NB4 (cell line): Measurements from ENCODE around the gene MSL2.
A peak's percentile ranks its signal among the peaks of the same experiment; 100 is the strongest.
"Not testable (repeated sequence)": the region's sequence is repeated elsewhere in the genome, so short reads cannot be mapped to it uniquely, and the experiment has no call there.

ENCODE experiments used
- DNase-seq: peaks from one replicate; pipeline ENCODE4 v3.0.0; 2010; ENCODE audit warnings: low read depth
- H3K4me3 ChIP-seq: one replicate; pipeline ENCODE4 v1.5.1; 2011; ENCODE audit warnings: mild to moderate bottlenecking, low read depth, low read length, moderate library complexity
- MAX ChIP-seq: IDR thresholded peaks from 2 replicates; pipeline ENCODE4 v1.6.1; 2011; ENCODE audit warnings: low read depth, low read length
- MYC ChIP-seq: IDR thresholded peaks from 2 replicates; pipeline ENCODE4 v1.6.1; 2011; ENCODE audit warnings: low read depth, low read length
- POLR2A ChIP-seq: IDR thresholded peaks from 2 replicates; pipeline ENCODE4 v1.6.1; 2011; ENCODE audit warnings: mild to moderate bottlenecking; ENCODE audit not compliant: insufficient read length; ENCODE audit errors: extremely low read depth
- TF ChIP-seq, protein P1 (sequence below): IDR thresholded peaks from one replicate; pipeline ENCODE4 v1.5.1; 2012; ENCODE audit warnings: low read depth, low read length

Gene MSL2

GRCh38 chr3:136166507-136166906 lies 29.6 kb downstream of the MSL2 start:
- DNase-seq = no peak
- TF ChIP-seq, protein P1, sequence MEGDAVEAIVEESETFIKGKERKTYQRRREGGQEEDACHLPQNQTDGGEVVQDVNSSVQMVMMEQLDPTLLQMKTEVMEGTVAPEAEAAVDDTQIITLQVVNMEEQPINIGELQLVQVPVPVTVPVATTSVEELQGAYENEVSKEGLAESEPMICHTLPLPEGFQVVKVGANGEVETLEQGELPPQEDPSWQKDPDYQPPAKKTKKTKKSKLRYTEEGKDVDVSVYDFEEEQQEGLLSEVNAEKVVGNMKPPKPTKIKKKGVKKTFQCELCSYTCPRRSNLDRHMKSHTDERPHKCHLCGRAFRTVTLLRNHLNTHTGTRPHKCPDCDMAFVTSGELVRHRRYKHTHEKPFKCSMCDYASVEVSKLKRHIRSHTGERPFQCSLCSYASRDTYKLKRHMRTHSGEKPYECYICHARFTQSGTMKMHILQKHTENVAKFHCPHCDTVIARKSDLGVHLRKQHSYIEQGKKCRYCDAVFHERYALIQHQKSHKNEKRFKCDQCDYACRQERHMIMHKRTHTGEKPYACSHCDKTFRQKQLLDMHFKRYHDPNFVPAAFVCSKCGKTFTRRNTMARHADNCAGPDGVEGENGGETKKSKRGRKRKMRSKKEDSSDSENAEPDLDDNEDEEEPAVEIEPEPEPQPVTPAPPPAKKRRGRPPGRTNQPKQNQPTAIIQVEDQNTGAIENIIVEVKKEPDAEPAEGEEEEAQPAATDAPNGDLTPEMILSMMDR = no peak
- H3K4me3 ChIP-seq = no peak overlapping the region

DNA sequence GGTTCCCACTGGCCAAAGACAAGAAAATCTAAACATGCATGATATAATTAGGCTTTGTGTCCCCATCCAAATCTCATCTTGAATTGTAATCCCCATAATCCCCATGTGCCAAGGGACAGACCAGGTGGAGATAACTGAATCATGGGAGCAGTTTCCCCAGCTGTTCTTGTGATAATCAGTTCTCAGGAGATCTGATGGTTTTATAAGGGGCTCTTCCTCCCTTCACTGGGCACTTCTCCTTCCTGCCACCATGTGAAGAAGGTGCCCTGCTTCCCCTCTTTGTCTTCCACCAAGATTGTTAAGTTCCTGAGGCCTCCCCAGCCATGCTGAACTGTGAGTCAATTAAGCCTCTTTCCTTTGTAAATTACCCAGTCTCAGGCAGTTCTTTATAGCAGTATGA lies 32.5 kb downstream of the MSL2 start:
- DNase-seq = peak; percentile 68

GRCh38 chr3:136162322-136162721 lies 33.8 kb downstream of the MSL2 start:
- DNase-seq = no peak
- TF ChIP-seq MAX (no peak), POLR2A (no peak), MYC (no peak)
- TF ChIP-seq, protein P1 = no peak
- no peak overlapping the region for H3K4me3 ChIP-seq

More for the DNA sequence above, 32.5 kb downstream of the MSL2 start:
- not testable (repeated sequence) for H3K4me3 ChIP-seq

GRCh38 chr3:136161516-136161915 lies 34.6 kb downstream of the MSL2 start:
- no peak for TF ChIP-seq MYC
- TF ChIP-seq, protein P1 = no peak
- TF ChIP-seq MAX = no peak
- no peak for TF ChIP-seq POLR2A
- DNase-seq = no peak
- H3K4me3 ChIP-seq = no peak overlapping the region

DNA sequence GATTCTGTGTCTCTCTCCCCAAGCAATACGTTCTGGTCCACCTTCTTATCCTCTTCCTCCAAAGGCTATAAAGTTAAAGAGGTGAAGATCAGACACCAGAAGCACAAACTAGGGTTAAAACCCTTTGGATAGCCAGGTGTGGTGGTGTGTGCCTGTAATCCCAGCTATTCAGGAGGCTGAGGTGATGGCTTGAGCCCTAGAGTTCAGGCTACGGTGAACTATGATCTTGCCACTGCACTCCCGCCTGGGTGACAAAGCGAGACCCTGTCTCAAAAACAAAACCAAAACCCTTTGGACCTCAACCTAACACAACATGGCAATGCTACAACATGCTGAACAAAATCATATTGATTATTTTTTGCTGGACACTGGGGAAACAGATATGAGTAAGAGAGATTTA lies 43.2 kb downstream of the MSL2 start:
- H3K4me3 ChIP-seq = no peak overlapping the region
- DNase-seq = no peak
- TF ChIP-seq MAX = no peak
- TF ChIP-seq MYC = no peak
- TF ChIP-seq, protein P1 = no peak
- no peak for TF ChIP-seq POLR2A

DNA sequence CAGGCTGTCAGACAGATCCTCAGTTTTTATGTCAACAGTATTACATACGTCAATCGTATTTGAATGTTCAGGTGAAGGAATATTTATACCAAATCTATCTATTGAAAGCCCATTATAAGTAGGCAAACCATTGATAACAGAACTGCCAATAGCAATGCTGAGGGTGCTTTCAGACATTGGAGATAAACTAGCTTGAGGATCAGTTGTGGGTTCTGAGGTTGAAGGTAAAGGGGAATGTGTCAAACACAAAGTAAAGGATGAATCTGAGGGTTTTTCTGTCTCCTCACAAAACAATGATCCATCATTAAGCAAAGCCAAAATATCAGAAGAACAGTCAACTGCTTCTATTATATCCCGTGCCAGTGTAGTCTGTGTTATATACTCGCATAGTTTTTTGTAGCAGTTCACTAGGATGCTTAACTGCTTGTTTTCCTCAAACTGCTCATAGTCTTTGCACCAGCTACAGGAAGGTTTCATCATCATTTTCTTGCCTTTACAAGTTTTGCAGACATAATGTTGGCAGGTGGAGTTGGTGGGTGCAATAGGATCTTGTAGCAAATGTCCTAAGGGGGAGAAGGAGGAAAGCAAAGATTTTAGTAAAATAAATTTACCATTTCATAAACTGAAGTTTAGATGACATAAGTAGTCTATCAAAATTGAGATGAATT lies 43.8 kb downstream of the MSL2 start:
- no peak overlapping the region for H3K4me3 ChIP-seq
- no peak for DNase-seq
- TF ChIP-seq MAX (no peak), MYC (no peak), POLR2A (no peak)
- TF ChIP-seq, protein P1 = no peak
